GM12865 (cell line): Measurements from ENCODE around the gene TMEM187.

Experiments used
- DNase-seq: peaks from one replicate; pipeline ENCODE4 v3.0.0; 2010; ENCODE audit warnings: low read depth
- H3K4me3 ChIP-seq: 2 replicates; pipeline ENCODE4 v1.5.1; 2011; ENCODE audit warnings: mild to moderate bottlenecking, low read depth, low read length, control low read depth
- CTCF ChIP-seq: IDR thresholded peaks from 2 replicates; pipeline ENCODE4 v1.5.1; 2011; ENCODE audit warnings: low read length, control low read depth, low read depth, inconsistent platforms; ENCODE audit not compliant: insufficient read depth; ENCODE audit errors: missing control alignments

TMEM187 gene

DNA sequence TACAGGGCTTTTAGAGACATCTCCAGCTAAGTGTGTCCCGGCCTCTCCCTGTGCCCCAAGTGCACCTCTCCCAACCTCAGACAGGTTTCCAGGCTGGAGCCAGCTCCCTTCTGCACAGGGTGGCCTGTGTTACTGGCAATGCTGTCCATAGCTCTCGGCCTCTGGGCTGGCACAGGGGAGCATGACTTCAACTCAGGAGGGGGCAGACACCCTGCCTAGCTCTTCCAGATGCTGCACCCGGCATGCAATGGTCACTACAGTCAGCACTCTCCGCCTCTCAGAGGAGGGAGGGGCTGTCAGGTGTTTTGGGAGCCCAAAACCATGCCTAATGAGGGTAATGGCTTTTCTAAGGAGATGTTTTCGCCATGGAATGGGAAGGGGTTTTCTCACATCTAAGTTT, 49.6 kb downstream of the TMEM187 start:
- DNase-seq, result no peak
- no peak overlapping the region for H3K4me3 ChIP-seq
- no peak for TF ChIP-seq CTCF

DNA sequence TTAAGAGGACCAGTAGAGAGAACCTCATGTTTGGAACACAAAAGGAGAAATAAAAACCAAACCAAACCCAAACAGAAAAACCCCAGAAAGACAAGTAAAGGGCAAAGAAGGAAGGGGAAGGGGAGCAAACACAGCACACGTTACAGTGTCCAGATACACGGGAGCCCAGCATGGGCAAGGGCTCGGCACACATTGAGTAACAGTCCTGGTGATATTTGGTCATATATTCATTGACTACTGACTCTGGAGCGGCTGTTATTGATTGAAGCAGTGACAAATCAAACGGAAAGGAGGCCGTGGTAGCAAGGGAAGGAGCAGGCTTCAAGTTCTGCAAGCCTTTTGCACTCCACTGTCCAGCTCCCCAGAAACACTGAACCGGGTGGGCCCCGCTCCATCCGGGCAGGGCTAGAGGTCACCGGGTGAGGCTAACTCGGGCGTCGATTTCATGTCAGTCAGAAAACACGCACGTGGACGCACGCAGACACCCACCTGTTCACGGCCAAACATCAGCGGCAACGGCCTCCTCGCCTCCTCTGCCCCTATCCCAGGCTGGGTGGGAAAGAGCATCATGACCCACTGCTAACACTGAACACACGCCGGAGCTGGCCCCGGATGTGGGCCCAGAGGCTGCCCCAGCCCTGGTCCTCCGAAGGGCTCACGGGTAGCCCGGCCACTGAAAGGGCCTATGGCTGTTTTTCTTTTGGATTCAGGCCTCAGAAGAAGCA, 50.9 kb downstream of the TMEM187 start:
- TF ChIP-seq CTCF, result no peak
- H3K4me3 ChIP-seq, result no peak overlapping the region
- no peak for DNase-seq

GRCh38 chrX:154024271-154024670, 51.7 kb downstream of the TMEM187 start:
- TF ChIP-seq CTCF, result no peak
- H3K4me3 ChIP-seq, result no peak overlapping the region
- no peak for DNase-seq

- no peak for DNase-seq
- TF ChIP-seq CTCF, result no peak
- no peak overlapping the region for H3K4me3 ChIP-seq
Observed at GRCh38 chrX:154025230-154025629, 52.7 kb downstream of the TMEM187 start.

DNA sequence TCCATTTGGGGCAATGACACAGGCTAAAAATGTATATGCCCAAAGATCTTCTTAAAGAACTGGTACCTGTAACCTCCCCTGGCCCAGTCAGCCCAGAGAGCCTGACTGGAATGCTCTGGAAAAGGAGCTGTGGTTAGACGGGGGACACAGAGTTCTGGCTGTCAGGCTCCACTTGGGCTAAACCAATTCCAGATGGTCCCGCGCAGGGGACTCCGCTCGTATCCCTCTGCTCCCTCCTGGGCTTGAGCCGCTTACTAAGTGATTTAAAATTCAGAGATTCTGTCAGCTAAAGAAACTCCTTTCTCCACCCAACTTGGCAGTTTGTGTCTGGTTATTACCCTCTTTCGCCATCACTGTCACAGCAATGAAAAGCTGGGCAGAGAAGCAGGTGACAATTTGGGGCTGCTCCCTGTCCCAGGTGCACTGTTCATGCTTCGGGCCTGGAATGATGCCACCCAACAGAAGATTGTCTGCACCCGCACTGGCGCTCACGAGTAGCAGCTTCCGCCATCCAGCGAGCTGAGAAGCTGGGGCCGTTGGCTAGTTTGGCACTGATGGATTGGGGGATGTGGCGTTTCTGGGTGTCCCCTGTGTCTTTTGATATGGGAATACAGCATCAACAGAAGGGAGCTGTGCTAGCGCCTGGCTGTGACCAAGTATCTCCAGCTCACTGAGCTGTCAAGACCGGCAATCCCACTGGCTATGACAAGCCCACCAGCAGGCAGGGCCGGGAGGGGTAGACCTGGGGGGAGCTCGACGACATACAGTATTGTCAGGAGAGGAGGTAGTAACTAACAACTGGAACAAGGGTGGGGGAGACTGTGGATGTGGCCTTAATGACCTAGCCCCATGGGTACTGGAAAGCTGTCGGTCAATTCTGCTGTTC, 53.8 kb downstream of the TMEM187 start:
- DNase-seq, result no peak
- TF ChIP-seq CTCF, result no peak
- no peak overlapping the region for H3K4me3 ChIP-seq

DNA sequence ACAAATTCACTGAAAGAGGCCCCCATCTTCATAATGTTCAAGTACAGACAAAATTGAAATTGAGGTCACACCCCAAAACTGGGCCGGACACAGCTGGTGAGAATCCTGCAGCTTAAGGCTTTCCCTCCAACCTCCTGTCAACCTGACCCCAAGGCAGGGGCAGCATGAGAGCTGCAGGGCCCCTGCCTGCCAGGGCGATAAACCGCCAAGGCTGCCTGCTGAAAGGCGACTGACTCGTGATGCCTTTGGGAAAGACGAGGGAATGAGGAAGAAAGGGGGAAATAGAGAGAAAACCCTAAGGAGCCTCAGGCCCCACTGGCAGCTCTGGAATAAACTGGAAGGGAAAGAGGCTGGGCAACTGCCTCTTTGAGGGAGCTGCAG, 54.5 kb downstream of the TMEM187 start:
- DNase-seq, result no peak
- H3K4me3 ChIP-seq, result no peak overlapping the region
- no peak for TF ChIP-seq CTCF
